ENCODE data around the gene MYO3B. TPM values are rescaled to one million over a fixed set of nuclear protein-coding genes. Genes with fewer than 3 reads are reported as not detected.

The MYO3B gene
- total RNA-seq, 2 donors from 2014 or later: 2.0 to 4.7 TPM

DNA sequence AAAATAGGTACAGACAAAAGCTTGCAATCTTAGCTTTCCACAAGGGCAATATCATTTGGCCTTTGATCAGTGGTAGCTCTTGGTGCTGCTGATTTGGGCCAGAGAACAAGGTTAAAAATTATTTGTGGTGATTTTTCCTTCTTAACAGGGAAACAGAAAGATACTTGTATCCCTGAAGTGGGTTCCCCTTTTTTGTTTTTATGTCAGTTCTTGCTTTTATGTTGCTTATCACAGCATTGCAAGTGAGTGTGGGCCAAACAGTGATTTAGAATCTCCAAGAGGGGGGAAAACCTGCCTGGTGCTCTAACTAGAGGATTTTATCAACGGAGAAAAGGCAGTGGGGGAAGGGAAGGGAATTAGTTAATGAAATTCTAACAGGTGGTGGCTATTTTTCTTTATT, 339.6 kb downstream of the MYO3B start:
- intact Hi-C loops (cut with DNase I): no loop called here
- H3K4me1 ChIP-seq: no peaks in the 10 kb centered on the region
- no peak overlapping the region for H3K27ac ChIP-seq
- no peaks in the 10 kb centered on the region for H3K9me3 ChIP-seq
- WGBS, 2 donors: 35 to 75% methylated on average over 1 of the region's 1 CpG
- H3K36me3 ChIP-seq (replicated peaks in 1 of 2; ENCODE audit: insufficient read depth in 1 of 2, low read depth in 2 of 2): no peaks in the 10 kb centered on the region
- TF ChIP-seq POLR2A (IDR thresholded peaks at IDR 0.05): no peak
- TF ChIP-seq, protein P1, sequence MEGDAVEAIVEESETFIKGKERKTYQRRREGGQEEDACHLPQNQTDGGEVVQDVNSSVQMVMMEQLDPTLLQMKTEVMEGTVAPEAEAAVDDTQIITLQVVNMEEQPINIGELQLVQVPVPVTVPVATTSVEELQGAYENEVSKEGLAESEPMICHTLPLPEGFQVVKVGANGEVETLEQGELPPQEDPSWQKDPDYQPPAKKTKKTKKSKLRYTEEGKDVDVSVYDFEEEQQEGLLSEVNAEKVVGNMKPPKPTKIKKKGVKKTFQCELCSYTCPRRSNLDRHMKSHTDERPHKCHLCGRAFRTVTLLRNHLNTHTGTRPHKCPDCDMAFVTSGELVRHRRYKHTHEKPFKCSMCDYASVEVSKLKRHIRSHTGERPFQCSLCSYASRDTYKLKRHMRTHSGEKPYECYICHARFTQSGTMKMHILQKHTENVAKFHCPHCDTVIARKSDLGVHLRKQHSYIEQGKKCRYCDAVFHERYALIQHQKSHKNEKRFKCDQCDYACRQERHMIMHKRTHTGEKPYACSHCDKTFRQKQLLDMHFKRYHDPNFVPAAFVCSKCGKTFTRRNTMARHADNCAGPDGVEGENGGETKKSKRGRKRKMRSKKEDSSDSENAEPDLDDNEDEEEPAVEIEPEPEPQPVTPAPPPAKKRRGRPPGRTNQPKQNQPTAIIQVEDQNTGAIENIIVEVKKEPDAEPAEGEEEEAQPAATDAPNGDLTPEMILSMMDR (IDR thresholded peaks at IDR 0.05): no peak
- DNase-seq (no peak), ATAC-seq (no peak)
- H3K4me3 ChIP-seq: no peak overlapping the region
- H3K27me3 ChIP-seq: no peaks in the 10 kb centered on the region

DNA sequence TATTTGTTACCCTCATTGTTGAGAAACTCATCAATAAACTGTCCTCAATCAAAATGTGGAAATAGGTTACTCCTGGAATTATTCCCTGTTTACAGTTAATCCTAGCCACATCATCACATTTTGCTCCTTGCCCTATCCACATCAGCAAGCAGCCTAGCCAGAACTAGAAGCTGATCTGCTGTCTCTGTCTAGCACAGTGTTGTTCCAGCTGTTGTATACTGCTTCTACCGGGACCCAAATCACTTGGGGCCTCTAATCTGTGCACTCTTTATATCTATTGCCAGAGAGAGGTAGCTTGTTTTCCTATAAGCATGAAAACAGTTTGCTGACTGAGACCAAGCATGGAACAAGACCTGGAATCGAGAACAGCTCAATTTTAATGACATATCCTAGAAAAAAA, 341.0 kb downstream of the MYO3B start:
- no peaks in the 10 kb centered on the region for H3K9me3 ChIP-seq
- ATAC-seq (no peak), DNase-seq (no peak)
- H3K4me1 ChIP-seq: no peaks in the 10 kb centered on the region
- intact Hi-C loops (cut with DNase I): no loop called here
- no peaks in the 10 kb centered on the region for H3K27me3 ChIP-seq
- no peak overlapping the region for H3K4me3 ChIP-seq
- TF ChIP-seq, protein P1 (IDR thresholded peaks at IDR 0.05): no peak
- TF ChIP-seq POLR2A (IDR thresholded peaks at IDR 0.05): no peak
- H3K27ac ChIP-seq: no peak overlapping the region
- H3K36me3 ChIP-seq (replicated peaks in 1 of 2; ENCODE audit: insufficient read depth in 1 of 2, low read depth in 2 of 2): no peaks in the 10 kb centered on the region
- 69 to 82% methylated on average over 2 of the region's 2 CpGs for WGBS, 2 donors

DNA sequence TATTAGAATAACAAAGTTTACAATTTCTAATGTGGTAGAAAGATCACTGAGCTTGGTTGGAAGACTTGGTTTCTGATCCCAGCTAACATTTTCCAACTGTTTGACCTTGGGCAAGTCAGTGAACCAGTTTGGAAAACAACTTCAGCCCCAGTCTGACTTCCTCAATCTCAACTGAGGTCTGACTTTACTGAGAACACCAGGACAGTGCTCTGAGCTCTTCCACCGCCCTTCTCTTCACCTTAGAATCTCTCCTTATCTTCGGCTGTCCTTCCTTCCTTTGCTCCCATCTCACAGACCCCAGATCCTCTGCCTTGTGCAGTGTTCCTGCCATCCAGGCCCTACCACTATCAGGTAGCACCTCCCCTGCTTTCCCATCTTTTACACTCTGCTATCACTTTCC, 343.4 kb downstream of the MYO3B start:
- intact Hi-C loops (cut with DNase I): no loop called here
- Histone ChIP-seq H3K27me3 (no peaks in the 10 kb centered on the region), H3K4me3 (no peak overlapping the region), H3K9me3 (no peaks in the 10 kb centered on the region), H3K36me3 (replicated peaks in 1 of 2; ENCODE audit: insufficient read depth in 1 of 2, low read depth in 2 of 2) (no peaks in the 10 kb centered on the region), H3K27ac (no peak overlapping the region), H3K4me1 (no peaks in the 10 kb centered on the region)
- 43 to 61% methylated on average over 2 of the region's 2 CpGs for WGBS, 2 donors
- ATAC-seq: no peak
- DNase-seq: no peak
- TF ChIP-seq POLR2A (IDR thresholded peaks at IDR 0.05): no peak
- TF ChIP-seq, protein P1 (IDR thresholded peaks at IDR 0.05): no peak

DNA sequence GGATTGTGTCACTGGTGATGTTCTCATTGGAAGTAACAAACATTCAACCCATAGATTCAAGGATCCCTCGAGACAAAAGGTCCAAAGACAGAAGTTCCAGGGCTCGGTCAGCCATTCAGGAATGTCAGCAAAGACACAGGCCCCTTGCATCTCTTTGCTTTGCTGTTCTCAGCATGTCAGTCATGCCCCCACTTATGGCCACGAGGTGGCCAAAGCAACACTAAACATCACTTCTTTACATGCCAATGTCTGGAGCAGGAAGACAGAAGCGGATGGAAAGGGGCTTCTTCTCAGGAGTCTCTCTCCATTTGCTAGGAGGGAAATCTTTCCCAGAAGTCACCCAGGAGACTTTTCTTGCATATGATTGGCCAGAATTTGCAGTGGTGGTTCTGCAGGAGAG, 345.6 kb downstream of the MYO3B start:
- 64% methylated on average over 4 of the region's 4 CpGs for WGBS, 2 donors
- intact Hi-C loops (cut with DNase I): no loop called here
- H3K4me1 ChIP-seq: no peaks in the 10 kb centered on the region
- TF ChIP-seq POLR2A (IDR thresholded peaks at IDR 0.05): no peak
- TF ChIP-seq, protein P1 (IDR thresholded peaks at IDR 0.05): no peak
- ATAC-seq: no peak
- H3K9me3 ChIP-seq: no peaks in the 10 kb centered on the region
- no peak overlapping the region for H3K4me3 ChIP-seq
- no peaks in the 10 kb centered on the region for H3K27me3 ChIP-seq
- no peak for DNase-seq
- no peak overlapping the region for H3K27ac ChIP-seq
- no peaks in the 10 kb centered on the region for H3K36me3 ChIP-seq (replicated peaks in 1 of 2; ENCODE audit: insufficient read depth in 1 of 2, low read depth in 2 of 2)

DNA sequence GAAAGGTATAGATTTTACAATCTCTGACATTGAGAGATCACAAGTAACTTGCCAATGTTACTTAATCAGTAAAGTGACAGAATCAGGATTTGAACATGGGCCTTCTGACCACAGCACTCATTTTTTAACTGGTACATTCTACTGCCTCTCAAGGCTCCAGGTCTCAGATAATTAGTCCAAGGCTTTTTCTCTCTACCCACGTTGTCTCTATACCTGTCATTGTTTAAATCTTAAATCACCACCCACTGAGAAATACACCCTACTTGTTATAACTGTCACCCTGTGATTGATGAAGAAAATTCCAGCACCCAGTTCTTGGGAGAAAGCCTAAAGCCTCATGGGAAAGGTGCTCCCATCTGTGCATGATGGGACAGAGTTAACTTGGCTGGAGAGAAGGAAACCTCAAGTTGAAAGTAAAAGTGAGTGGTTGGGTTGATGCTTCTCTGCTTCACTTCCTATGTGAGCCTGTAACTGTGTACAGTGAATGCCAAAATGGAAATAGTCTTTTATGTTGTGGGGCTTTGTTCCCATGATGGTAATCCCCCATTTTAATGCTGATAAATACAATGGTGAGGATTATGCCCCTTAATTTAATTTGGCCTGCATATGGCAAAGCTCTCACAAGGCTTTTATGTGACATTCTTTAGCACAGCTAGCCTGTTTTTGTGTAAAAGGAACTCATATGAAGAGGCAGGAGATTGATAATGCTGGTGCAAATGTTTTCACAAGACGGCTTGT, 347.1 kb downstream of the MYO3B start:
- no peaks in the 10 kb centered on the region for H3K9me3 ChIP-seq
- no peak overlapping the region for H3K4me3 ChIP-seq
- H3K4me1 ChIP-seq: peaks cover 3% of the 10 kb centered on the region
- no peaks in the 10 kb centered on the region for H3K36me3 ChIP-seq (replicated peaks in 1 of 2; ENCODE audit: insufficient read depth in 1 of 2, low read depth in 2 of 2)
- intact Hi-C loops (cut with DNase I): no loop called here
- TF ChIP-seq, protein P1 (IDR thresholded peaks at IDR 0.05): no peak
- TF ChIP-seq POLR2A (IDR thresholded peaks at IDR 0.05): no peak
- no peak for DNase-seq
- no peaks in the 10 kb centered on the region for H3K27me3 ChIP-seq
- H3K27ac ChIP-seq: peak overlapping the region in 2 of 4 donors; percentile 33 to 44
- 30 to 33% methylated on average over 2 of the region's 2 CpGs for WGBS, 2 donors
- ATAC-seq: no peak

Measured in body of pancreas (tissue), 4 donors.